Stimulated activated CD4-positive, alpha-beta T cell treated with anti-CD3 and anti-CD28 coated beads, TNF-alpha, amount 100 ng/mL, for 48 hours (primary cell): Measurements from ENCODE around the gene AJUBA.
"Not testable (repeated sequence)": the region's sequence is repeated elsewhere in the genome, so short reads cannot be mapped to it uniquely, and the experiment has no call there.

Experiments
- DNase-seq, 3 donors: peaks; one replicate each; pipeline ENCODE4 v3.0.0-alpha.2; 2020; ENCODE audit warnings: low read depth in 3 of 3

Gene AJUBA

DNA sequence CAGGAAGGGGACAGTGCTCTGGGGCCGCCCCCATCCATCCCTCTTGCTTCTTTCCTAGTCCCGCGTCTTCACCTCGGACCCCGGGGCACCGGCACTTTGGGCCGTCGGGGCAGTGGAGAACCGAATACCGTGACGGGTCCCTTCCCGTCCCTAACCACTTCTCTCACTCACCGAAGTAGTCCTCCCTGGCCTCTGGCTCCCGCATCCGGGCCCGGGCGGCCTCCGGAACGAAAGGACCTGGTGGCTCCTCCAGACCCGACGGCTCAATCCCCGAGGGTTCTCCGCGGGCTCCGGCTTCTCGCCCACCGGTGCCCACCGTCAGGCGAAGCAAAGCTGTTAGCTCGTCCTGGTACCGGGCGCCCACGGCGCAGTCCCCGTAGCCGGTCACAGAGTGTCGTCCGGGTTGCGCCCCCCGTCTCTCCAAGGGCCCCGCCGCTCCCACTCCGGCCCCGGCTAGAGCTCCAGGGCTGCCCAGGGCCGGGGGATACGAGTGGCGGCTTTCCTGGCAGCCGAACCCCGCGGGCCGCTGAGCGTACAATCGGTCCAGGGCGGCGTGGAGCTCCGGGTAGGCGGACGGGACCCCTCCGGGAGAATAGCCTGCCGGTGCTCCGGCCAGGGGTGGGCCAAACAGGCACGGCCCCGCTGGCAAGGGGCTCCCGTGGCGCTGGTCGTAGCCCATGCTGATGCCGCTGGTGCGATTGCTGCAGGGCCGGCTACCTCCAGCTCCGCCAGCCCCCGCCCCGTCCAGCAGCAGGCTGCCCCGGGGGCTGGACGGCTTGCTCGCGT lies 1.1 kb downstream of the AJUBA start:
- peak in 1 of 3 donors; percentile 9 for DNase-seq

DNA sequence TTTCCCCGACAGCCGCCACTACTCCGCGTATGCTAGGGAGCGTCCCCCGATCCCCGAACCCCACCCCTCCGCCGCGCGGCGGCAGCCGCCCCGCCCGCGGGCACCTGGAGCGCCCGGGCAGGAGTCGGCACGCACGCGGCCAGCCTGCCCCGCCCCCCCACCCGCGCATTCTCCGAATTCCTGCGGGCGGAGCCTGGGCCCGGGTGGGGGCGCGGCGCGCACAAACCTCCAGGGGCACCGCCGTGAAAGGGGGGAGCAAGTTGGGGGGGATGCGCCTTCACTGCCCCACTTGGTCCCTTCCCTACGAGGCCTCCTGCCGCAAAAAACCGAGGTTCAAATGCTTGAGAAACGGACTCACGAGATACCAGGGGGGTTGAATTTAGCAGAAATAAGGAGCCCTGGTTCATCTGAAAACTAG lies 1.7 kb downstream of the AJUBA start:
- DNase-seq: peak in 1 of 3 donors; percentile 8

DNA sequence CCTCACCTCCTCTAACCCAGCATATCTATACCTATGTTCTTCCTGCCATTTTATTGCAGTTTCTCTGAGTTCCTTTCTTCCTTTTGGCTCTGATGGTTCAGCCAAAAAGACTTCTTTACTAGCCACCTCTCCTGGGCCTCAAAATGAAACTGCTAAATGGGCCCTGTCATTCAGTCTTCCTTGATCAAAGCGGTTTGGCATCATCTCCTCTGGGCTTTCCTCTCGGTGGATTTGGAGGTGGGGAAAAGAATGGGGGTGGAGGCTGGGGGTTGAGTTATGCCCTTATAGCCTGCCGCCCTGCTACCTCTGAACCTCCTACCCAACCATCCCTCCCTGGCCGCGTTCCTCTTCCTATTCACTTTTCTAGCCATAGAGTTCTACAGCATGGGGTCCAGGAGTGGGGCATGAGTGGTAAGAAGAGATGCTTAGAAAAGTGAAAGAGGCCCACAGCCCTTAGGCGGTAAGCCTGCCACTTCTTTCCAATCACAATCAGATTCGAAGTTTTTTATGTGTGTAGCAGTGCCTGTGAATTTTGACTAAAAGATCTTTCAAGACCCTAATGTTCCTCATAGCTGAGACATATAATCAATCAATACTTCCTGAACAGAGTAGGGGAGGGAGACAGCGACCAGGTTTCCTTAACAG lies 2.5 kb downstream of the AJUBA start:
- no peak for DNase-seq

DNA sequence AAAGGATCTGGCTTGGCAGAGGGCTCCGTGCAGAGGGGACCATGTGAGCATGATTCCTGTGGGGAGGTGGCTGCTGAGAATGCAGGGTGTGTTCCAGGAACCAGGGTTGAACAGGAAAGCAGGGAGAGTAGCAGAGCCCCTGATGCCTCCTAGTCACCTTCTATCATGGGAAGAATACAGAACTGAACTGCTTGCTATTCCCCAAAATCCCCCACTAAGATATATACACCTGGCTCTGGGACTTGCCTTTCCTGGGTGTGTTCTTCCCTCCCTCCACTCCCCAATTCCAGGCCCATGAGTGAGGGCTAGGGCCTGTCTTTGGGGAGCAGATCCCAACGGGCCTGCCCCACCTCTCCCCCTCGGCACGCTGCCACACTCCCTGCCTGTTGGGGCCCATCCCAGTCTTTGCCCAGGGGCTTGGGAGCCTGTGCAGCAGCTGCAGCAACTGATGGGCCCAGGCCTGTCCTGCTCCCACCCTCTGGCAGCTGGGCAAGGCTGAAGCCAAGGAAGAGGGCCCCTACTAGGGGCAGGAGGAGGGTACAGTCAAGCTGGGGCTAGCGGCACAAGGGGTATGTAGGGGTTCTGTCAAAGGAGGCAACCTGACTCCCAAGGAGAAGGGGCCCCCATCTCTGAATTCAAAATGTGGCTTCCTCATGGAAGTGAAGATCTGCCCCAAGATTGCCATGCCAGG lies 3.2 kb downstream of the AJUBA start:
- no peak for DNase-seq

DNA sequence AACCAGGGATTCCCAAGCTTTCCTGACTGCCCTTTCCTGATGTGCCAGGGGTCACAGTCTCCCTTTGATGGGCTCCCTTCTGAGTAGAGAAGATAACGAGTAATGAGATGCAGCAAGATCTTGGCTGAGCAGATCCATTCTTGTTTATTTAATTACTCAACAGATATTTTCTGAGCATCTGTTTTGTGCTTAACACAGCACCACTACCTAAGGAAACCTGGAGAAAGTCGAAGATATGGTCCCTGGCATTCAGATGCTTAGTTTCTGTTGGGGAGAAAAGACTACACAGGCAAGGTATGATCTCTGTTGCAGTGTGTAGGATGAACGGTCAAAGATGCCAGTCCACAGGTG lies 3.9 kb downstream of the AJUBA start:
- no peak for DNase-seq

DNA sequence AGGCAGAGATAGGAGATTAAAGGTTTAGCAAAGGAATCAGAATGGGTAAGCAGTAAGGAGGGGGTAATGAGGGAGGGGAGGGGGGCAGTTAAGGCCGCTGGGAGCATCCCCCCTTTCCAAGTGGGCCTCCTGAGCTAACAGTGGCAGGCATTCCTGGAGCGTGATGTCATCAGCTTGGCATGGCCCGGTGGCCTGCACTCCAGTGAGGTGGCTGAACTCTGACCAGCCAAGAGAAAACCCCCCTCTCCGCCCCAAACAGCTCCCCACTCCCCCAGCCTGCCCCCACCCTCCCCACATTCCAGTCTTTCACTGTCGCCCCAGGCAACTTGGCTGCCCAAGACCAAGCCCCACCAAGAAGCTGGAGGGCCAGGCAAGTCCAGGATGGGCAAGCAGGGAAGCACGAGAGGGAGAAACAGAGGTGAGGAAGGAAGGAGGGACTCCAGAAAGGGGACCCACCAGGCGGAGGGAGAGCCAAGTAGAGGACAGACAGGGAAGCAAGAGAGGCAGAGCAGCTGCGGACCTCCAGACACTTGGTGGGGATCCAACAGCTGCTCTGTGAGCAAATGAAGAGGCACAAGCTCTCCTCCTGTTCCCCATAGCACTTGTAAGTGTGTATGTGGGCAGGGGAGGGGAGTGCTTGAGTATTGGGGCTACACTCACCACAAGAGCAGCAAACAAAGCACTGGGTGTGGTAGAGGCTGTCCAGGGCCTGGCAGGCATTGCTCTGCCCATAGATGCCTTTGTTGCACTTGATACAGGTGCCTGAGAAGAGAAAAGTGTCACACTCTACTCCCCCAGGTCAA lies 4.5 kb downstream of the AJUBA start:
- DNase-seq: no peak

DNA sequence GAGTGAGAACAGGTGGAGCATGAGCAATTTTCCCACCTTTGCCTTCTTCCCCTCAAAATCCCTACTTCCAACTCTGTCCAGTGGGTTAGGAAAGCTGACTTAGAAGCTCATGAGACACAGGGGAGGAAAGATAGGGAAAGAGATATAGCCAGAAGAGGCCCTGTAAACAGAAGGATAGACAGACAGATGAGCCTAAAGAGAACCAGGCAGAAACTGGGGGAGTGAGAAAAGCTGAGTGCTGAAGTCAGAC lies 5.0 kb downstream of the AJUBA start:
- DNase-seq: no peak

DNA sequence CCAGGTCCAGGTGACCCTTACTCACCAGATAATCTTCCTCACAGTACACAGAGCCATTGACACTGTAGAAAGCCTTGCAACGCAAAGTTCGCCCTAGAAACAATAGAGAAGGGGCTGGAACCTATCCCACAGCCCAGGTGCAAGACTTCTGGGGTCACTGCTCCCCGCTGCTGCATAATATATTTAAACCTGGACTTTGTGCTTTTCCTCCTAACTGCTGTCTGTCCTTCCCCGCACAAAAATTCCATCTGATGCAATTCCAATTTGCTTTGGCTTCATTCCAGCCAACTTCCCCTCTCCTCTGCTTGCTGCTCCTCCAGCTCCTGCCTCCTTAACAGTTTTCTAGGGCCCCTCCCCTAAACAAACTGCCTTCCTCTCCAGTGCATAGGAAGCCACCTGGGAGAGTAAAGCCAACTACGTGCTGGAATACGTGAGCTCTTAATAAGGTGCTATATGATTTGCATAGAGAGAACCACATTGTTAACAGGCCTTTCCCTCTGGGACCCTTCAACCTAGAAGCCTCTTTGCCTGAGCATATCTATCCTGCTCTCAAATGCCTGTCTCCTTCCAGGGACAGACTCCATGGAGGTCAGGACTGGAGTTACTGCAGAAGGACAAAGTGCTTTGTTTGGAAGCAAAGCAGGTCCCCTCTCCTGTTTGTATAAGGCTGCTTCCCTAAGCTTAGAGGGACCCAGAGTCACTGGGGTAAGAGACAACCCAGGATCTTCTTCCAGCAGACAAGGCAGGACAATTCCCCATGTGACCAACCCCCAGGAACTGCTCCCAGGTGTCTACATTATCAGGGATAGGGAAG lies 5.5 kb downstream of the AJUBA start:
- DNase-seq: no peak

DNA sequence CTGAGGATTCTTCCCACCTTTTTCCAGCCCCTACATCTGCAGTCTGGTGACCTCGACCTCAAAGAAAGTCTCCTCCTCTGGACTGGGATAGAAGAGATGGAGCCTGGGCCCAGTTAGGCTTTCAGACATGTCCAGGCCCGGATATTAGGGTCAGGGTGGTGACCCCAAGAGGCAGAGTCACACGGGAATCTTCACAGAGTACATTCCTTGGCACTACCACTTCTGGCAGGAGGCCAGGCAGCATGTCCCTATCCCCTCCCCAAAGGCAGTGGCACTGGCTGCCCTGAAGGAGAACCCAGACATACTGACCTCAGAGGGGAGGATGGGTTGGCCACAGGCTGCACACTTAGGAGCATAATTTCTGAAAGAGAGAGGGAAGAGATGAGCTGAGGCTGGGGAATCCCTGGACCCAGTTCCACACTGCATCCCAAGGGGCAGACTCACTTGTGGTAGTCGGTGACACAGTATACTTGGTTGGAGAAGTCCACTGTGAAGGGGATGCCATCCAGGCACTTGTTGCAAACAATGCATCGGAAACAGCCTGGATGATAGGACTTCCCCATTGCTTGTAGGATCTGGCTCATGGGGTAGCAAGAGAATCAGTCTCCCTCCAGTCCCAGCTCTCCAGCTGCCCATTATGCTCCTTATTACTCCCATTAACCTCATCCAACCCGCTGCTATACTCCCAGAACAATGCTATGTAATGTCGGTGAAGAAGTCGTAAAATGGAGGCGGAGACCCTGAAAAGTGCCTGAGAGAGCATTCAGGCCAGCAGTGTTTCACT lies 7.6 kb downstream of the AJUBA start:
- no peak for DNase-seq

DNA sequence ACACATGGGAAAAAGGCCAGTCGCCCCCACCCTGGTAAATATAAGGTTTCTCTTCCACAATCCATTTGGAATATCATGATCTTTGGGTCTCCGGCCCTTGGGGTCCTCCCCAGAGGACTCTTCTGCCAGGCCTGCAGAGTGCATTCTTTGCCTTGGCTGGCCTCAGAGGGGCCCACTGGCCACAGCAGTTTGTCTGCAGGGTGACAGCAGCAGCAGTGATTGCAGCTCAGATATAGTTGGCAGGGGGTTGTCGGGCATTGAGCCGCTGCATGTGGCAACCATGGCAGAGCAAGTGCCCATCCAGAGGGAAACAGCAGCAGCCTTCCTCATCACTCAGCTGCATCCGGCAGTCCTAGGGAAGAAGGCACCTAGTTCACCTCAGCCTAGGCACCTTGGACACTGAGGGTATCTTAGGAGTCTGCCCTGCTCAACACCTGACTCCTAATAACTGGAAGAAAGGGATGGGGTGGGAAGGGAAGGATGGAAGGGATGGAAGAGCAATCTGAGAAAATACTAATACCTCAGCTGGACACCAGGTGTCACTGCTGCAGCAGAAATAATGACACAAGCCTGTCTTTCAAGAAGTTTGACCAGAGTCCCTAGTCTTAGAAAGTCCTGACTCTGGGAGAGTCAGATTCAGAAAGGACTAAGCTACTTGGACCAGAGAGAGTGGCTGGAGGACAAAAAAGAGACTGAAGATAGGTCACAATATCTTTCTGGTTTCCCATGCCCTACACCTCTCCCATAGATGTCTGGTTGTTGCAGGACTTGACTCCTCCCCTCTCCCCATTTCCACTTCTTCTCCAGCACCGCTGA lies 8.9 kb downstream of the AJUBA start:
- DNase-seq: peak in 1 of 3 donors; percentile 31

DNA sequence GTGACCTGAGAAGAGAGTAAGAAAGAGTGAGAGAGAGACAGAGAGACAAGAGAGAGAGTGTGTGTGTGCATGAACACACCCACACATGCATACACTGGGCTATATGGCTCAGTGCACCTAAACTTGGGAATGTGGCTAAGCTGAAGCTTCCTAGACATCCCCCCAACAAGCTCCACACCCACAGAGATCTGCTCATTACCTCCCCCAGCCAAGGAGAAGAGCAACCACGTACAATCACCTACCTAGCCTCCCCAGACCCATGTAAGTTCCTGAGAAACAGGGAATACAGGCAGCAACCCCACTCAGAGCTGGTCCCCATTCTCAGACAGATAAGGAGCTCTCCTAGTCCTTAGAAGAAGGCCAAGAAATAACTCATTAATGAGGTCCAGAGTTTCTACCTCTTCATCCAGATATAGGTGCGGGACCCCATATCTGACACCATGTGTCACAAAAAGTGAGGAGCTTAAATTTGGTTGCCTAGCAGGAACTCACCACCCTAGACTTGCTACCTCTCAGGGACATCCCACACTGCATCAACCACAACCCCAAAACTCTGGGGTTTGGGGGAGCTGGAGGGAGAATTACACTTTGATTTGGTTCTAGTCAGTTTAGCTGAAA lies 9.9 kb downstream of the AJUBA start:
- no peak for DNase-seq

DNA sequence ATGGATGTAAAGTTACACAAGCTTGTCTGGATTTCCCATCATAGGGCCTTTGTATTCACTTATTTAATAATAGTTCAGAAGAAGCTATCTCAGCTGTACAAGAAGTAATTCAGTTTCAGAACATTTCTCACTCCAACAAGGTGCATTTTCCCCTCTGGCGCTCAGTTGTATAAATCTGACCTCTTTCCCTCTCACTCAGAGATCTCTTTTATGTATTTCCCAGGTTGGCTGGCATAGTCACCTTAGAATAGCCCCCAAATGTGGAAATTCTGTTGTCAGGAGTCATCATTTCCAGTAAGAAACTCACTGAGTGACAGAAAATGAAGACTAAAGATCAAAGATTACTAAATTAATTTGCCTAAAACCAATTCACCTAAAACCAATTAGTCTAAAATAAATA lies 11.2 kb downstream of the AJUBA start:
- no peak for DNase-seq

DNA sequence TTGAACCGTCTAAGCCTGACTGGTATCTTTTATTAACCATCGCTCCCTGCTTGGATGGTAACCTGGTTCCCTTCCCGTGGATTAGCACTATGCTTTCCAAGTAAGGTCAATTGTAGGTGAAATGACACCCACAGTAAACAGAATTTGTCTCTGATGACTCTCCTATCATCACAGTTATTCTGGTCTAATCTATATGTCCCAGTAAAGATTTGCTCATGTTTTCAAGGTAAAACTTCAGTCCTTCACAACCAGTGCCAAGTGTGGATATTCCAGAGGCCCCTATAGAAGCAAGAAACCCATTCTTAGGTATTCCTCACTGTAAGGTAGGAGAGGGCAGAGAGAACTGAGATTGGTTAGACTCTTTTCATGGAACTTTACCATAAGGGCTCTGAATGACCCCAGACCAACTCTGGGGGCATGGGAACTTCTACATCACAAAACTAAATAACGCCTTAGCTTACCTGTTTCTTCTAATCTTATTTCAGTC lies 15.5 kb downstream of the AJUBA start:
- no peak for DNase-seq

DNA sequence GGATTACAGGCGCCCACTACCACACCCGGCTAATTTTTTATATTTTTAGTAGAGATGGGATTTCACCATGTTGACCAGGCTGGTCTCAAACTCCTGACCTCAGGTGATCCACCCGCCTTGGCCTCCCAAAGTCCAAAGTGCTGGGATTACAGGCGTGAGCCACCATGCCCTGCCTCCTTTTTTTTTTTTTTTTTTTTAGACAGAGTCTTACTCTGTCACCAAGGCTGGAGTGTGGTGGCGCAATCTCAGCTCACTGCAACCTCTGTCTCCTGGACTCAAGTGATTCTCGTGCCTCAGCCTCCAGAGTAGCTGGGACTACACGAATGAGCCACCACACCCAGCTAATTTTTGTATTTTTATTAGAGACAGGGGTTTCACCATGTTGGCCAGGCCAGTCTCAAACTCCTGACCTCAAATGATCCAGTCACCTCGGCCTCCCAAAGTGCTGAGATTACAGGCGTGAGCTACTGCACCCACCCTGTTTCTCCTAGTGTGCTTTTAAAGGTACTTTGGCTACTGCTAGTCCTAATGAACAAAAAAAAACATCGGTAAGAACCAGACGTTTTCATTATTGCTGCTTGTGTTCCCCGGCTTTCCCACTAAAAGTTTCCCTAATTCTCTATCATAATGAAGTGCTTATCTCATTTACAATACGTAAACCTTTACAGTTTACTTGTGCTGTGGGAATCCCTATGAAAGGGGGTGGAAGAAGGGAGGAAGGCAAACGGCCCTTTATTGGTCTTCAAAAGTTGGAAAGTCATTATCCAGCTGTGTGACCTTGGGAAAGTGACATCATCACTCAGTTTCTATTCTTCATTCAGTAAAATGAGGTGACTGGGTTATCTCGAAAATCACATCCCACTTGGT lies 16.2 kb downstream of the AJUBA start:
- DNase-seq: not testable (repeated sequence)

DNA sequence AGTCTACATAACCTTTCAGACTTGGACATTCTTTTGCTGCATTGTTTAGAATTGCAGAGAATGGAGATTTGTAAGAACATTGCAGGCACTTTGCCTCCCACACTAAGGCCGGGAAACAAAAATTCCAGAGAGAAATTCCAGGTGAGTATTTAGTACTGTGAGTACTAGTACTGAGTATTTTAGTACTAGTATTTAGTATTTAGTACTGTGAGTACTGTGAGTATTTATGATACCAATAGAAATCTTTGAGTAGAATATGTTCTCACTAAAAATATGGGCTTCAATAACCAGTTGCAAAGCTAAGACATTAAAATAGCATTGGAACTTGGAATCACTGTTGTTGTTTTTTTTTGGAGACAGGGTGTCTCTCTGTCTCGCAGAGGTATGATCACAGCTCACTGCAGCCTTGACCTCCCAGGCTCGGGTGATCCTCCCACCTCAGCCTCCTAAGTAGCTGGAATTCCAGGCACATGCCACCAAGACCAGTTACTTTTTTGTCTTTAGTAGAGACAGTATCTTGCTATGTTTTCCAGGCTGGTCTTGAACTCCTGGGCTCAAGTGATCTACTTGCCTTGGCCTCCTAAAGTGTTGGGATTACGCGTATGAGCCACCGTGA lies 20.2 kb downstream of the AJUBA start:
- DNase-seq: no peak

DNA sequence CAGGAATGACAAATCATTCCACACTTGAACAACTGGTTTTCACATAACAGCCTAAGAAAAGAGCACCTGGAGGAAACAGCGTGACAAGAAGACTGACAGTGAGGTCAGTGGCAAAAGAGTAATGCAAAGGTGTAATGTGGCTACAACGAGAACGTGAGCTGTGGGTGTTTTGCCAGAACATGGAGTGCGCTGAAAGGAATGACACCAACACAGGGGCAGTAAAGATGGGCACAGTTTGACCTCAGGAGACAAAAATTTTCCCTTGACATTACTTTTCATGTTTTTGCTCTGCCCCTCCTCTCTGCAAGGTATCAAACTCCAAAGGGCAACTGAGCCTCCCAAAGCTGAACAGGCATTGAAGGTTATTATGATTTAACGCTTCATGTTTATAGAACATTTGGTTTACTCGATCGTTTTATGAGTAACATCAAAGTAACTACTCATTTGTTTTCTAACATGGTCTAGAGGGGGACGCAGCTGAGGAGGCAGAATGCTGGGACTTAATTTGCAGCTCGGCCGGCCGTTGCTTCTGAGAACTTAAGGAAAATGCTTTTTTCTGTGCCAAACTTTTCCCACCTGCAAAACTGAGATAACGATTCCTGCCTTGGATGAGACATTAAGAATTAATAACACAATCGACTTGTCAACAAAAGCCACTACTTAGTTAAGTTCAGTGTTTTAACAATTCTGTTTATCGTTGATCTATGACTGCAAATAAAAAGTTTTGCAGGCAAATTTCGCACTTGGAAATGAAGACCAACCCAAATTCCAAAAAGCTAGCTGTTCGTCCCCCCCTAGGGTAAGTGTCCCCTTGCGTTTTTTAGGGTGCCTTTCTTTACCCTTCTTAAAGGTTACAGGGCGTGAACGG lies 26.4 kb downstream of the AJUBA start:
- no peak for DNase-seq

DNA sequence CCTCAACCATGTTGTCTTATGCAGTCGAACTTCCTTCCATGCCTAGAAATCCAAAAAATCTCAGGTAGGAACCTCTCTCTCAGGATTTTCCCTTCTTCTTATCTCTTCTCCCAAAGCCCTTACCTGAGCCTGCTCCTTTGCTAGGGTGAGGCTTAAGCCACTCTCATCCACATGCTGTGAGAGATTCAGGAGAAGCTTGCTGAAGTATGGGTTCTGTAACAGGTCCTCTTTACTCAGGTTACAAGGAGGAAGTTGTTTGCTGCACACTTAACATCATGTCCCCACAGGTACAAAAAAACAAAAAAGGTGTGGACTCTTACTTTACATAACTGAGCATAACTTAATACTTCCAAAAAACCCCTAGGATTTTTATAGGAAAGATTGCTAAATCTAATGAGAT lies 29.9 kb downstream of the AJUBA start:
- DNase-seq: no peak
